Measurements from ENCODE around the gene SPTBN1.

Gene SPTBN1

GRCh38 chr2:54603357-54603756, 147.2 kb downstream of the SPTBN1 start:
- no peaks in the 10 kb centered on the region for H3K27me3 ChIP-seq (ENCODE audit: insufficient read depth, low read length)
- no peak overlapping the region for H3K27ac ChIP-seq (ENCODE audit: low read depth, low read length, poor library complexity, severe bottlenecking)
- H3K9me2 ChIP-seq (ENCODE audit: low read depth, low read length): no peaks in the 10 kb centered on the region
- H3K9me3 ChIP-seq (ENCODE audit: low read length): no peaks in the 10 kb centered on the region
- no peaks in the 10 kb centered on the region for H4K20me1 ChIP-seq (ENCODE audit: insufficient read depth, low read length)
- H3K4me1 ChIP-seq (ENCODE audit: insufficient read depth, low read length, severe bottlenecking): no peaks in the 10 kb centered on the region
- no peak overlapping the region for H3K9ac ChIP-seq (ENCODE audit: low read length)
- no peaks in the 10 kb centered on the region for H3K79me2 ChIP-seq (ENCODE audit: insufficient read depth, low read length)
- no peak overlapping the region for H3K4me3 ChIP-seq (ENCODE audit: low read depth, low read length, poor library complexity, severe bottlenecking)
- no peak overlapping the region for H2AFZ ChIP-seq (ENCODE audit: low read length)
- H3K4me2 ChIP-seq (ENCODE audit: low read length): no peak overlapping the region
- peaks cover 9% of the 10 kb centered on the region; the same call in 1 of the 2 replicates for H3K36me3 ChIP-seq (ENCODE audit: insufficient read depth, low read length)
- TF ChIP-seq EZH2 (IDR thresholded peaks at IDR 0.05; ENCODE audit: borderline replicate concordance, low read length) (no peak), CTCF (IDR thresholded peaks at IDR 0.05; ENCODE audit: low read length) (no peak)
- H3F3A ChIP-seq (ENCODE audit: insufficient read depth, low read length): no peaks in the 10 kb centered on the region

GRCh38 chr2:54603796-54604195, 147.7 kb downstream of the SPTBN1 start:
- TF ChIP-seq EZH2 (IDR thresholded peaks at IDR 0.05; ENCODE audit: borderline replicate concordance, low read length): no peak
- no peak for TF ChIP-seq CTCF (IDR thresholded peaks at IDR 0.05; ENCODE audit: low read length)
- no peaks in the 10 kb centered on the region for H3K79me2 ChIP-seq (ENCODE audit: insufficient read depth, low read length)
- H3K9me2 ChIP-seq (ENCODE audit: low read depth, low read length): no peaks in the 10 kb centered on the region
- H3F3A ChIP-seq (ENCODE audit: insufficient read depth, low read length): no peaks in the 10 kb centered on the region
- H3K4me3 ChIP-seq (ENCODE audit: low read depth, low read length, poor library complexity, severe bottlenecking): no peak overlapping the region
- no peak overlapping the region for H3K27ac ChIP-seq (ENCODE audit: low read depth, low read length, poor library complexity, severe bottlenecking)
- H3K36me3 ChIP-seq (ENCODE audit: insufficient read depth, low read length): peaks cover 6% of the 10 kb centered on the region; the same call in 1 of the 2 replicates
- H3K9me3 ChIP-seq (ENCODE audit: low read length): no peaks in the 10 kb centered on the region
- H3K4me2 ChIP-seq (ENCODE audit: low read length): no peak overlapping the region
- H2AFZ ChIP-seq (ENCODE audit: low read length): no peak overlapping the region
- H3K9ac ChIP-seq (ENCODE audit: low read length): no peak overlapping the region
- H3K4me1 ChIP-seq (ENCODE audit: insufficient read depth, low read length, severe bottlenecking): no peaks in the 10 kb centered on the region
- H3K27me3 ChIP-seq (ENCODE audit: insufficient read depth, low read length): no peaks in the 10 kb centered on the region
- no peaks in the 10 kb centered on the region for H4K20me1 ChIP-seq (ENCODE audit: insufficient read depth, low read length)

- Histone ChIP-seq H3K4me2 (ENCODE audit: low read length) (no peak overlapping the region), H3K9me3 (ENCODE audit: low read length) (no peaks in the 10 kb centered on the region), H3K36me3 (ENCODE audit: insufficient read depth, low read length) (no peaks in the 10 kb centered on the region), H3K27me3 (ENCODE audit: insufficient read depth, low read length) (no peaks in the 10 kb centered on the region), H3K9ac (ENCODE audit: low read length) (no peak overlapping the region), H3K27ac (ENCODE audit: low read depth, low read length, poor library complexity, severe bottlenecking) (no peak overlapping the region), H3K4me1 (ENCODE audit: insufficient read depth, low read length, severe bottlenecking) (no peaks in the 10 kb centered on the region), H3F3A (ENCODE audit: insufficient read depth, low read length) (no peaks in the 10 kb centered on the region), H2AFZ (ENCODE audit: low read length) (no peak overlapping the region), H3K4me3 (ENCODE audit: low read depth, low read length, poor library complexity, severe bottlenecking) (no peak overlapping the region), H3K9me2 (ENCODE audit: low read depth, low read length) (no peaks in the 10 kb centered on the region), H4K20me1 (ENCODE audit: insufficient read depth, low read length) (no peaks in the 10 kb centered on the region), H3K79me2 (ENCODE audit: insufficient read depth, low read length) (no peaks in the 10 kb centered on the region)
- TF ChIP-seq EZH2 (IDR thresholded peaks at IDR 0.05; ENCODE audit: borderline replicate concordance, low read length) (no peak), CTCF (IDR thresholded peaks at IDR 0.05; ENCODE audit: low read length) (no peak)
Measured at GRCh38 chr2:54604871-54605270, 148.7 kb downstream of the SPTBN1 start.

All from OCI-LY1 (cell line).